ENCODE results near the gene HMMR. TPM values are rescaled to one million over a fixed set of nuclear protein-coding genes. Genes with fewer than 3 reads are reported as not detected.
A peak's percentile ranks its signal among the peaks of the same experiment; 100 is the strongest.

Gene HMMR
- total RNA-seq, 1 experiment from 2014 or later, result 57.6 TPM

DNA sequence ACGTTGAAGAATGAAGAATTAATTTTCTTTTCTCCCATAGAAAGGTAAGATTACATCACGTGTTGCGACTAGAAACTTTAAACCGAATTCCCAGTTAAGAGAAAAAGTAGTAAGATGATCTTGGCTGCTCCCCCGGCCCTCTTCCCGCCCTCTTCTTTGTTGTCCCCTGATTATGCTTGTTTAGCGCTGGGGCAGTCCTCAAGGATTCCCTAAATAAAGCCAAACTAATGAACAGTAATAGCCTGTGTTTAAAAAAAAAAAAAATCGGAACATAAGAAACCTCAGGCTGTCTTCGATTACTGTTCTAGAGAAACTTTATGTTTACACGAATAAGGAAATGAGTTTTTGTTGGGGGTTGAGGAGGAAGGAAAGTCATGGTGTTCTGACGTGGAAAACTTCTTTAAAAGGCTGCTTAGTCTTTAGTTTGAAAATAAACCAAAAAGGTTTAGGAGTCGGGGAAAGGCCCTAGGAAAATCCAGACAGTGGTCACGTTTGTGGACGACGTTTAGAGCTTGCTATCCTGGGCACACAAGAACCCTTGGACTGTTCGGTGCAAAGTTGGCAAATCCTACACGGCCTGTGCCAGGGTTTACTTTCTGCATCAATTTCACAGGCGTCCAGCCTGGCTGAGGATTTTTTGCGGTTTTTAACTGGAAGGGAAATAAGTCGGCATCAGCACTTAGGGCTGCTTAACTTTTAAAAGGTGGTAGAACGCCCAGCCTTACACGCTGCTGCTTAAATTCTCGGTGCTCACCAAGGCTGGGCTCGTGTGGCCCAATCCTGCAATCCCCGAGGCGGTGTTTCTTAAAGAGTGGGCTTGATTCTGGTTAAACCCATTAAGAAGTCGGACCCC, 43.9 kb downstream of the HMMR start:
- TF ChIP-seq, protein P1, sequence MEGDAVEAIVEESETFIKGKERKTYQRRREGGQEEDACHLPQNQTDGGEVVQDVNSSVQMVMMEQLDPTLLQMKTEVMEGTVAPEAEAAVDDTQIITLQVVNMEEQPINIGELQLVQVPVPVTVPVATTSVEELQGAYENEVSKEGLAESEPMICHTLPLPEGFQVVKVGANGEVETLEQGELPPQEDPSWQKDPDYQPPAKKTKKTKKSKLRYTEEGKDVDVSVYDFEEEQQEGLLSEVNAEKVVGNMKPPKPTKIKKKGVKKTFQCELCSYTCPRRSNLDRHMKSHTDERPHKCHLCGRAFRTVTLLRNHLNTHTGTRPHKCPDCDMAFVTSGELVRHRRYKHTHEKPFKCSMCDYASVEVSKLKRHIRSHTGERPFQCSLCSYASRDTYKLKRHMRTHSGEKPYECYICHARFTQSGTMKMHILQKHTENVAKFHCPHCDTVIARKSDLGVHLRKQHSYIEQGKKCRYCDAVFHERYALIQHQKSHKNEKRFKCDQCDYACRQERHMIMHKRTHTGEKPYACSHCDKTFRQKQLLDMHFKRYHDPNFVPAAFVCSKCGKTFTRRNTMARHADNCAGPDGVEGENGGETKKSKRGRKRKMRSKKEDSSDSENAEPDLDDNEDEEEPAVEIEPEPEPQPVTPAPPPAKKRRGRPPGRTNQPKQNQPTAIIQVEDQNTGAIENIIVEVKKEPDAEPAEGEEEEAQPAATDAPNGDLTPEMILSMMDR (conservative IDR thresholded peaks at IDR 0.05; ENCODE audit: low read depth, low read length), result no peak
- no peak for TF ChIP-seq EZH2 (IDR thresholded peaks at IDR 0.05; ENCODE audit: borderline replicate concordance, low read depth, low read length, poor library complexity, severe bottlenecking)
- Histone ChIP-seq H3K4me1 (ENCODE audit: insufficient read depth, low read length, poor library complexity, severe bottlenecking) (peaks cover under 1% of the 10 kb centered on the region), H3K9me3 (ENCODE audit: low read depth, low read length, poor library complexity, severe bottlenecking) (no peaks in the 10 kb centered on the region), H3K36me3 (ENCODE audit: insufficient read depth, low read length, poor library complexity, severe bottlenecking) (no peaks in the 10 kb centered on the region), H3K4me3 (ENCODE audit: low read depth, low read length, poor library complexity, severe bottlenecking) (peak overlapping the region; percentile 84), H3K27ac (ENCODE audit: low read depth, low read length, poor library complexity, severe bottlenecking) (peak overlapping the region; percentile 93), H3K27me3 (replicated peaks; ENCODE audit: insufficient read depth, low read depth, low read length, poor library complexity) (no peaks in the 10 kb centered on the region)
- intact Hi-C loops (cut with micrococcal nuclease; ENCODE audit: unreplicated experiment), result loop anchor here (2.0 kb wide), 1 partner anchor 44 kb away; the partner anchor contains the start of genes HMMR and NUDCD2
- POLR2A ChIA-PET (ENCODE audit: low non-redundant PET), result no interaction called here
- peak; percentile 52 for DNase-seq (ENCODE audit: low spot score)
- CTCF ChIA-PET, result no interaction called here
- BruUV-seq (replicated peaks), result no TSS peak

DNA sequence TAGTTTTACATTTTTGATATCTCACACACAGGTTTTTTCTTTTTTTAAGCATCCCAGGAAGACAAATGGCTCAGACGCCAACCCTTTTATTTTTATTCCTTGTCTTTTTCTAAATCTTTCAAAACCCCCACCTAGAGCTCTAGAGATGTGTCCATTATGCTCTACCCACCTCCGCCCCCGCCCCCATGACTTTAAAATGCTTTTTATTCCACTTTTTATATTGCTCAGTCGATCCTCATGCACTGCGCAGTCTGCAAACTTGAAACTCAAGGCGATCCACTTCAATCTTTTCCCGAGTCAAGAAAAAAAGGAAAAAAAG, 44.6 kb downstream of the HMMR start:
- ChIA-PET CTCF (no interaction called here), POLR2A (ENCODE audit: low non-redundant PET) (no interaction called here)
- Histone ChIP-seq H3K4me1 (ENCODE audit: insufficient read depth, low read length, poor library complexity, severe bottlenecking) (peaks cover 7% of the 10 kb centered on the region), H3K36me3 (ENCODE audit: insufficient read depth, low read length, poor library complexity, severe bottlenecking) (no peaks in the 10 kb centered on the region), H3K4me3 (ENCODE audit: low read depth, low read length, poor library complexity, severe bottlenecking) (peak overlapping the region; percentile 84), H3K27ac (ENCODE audit: low read depth, low read length, poor library complexity, severe bottlenecking) (peak overlapping the region; percentile 93), H3K9me3 (ENCODE audit: low read depth, low read length, poor library complexity, severe bottlenecking) (no peaks in the 10 kb centered on the region), H3K27me3 (replicated peaks; ENCODE audit: insufficient read depth, low read depth, low read length, poor library complexity) (no peaks in the 10 kb centered on the region)
- no peak for DNase-seq (ENCODE audit: low spot score)
- TSS peak; percentile 95 for BruUV-seq (replicated peaks)
- intact Hi-C loops (cut with micrococcal nuclease; ENCODE audit: unreplicated experiment), result loop anchor here (2.0 kb wide), 1 partner anchor 44 kb away; the partner anchor contains the start of genes HMMR and NUDCD2
- TF ChIP-seq EZH2 (IDR thresholded peaks at IDR 0.05; ENCODE audit: borderline replicate concordance, low read depth, low read length, poor library complexity, severe bottlenecking), result no peak
- TF ChIP-seq, protein P1 (conservative IDR thresholded peaks at IDR 0.05; ENCODE audit: low read depth, low read length), result no peak

DNA sequence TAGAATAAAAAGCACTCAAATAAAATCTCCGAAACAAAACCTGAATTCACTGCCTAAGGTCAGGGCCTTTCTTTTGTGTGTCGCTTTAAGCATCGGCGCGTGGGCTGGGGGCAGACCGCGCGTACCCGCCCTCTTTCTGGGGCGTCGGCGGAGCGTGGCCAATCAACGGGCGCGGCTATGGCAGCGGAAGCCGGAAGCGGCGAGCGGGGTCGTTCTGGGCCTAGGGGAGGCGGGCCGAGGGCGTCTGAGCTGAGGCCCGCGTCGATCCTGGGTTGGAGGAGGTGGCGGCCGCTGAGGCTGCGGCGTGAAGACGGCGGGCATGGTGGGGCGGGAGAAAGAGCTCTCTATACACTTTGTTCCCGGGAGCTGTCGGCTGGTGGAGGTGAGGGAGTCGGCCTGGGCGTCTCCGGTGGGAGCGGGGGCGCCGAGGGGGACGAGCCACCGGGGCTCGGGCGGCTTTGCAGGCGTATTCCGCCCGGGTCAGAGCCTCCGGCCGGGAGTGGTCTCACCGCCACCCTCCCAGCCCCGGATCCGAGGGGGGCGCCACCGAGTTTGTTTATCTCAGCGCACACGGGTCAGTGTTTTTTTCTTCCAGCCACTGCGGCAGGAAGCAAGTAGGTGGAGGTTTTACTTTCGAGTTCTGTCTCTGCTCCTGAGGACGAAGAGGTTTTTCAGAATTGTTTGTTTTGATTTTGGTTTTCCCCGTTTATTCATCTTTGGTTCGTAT, 45.1 kb downstream of the HMMR start, which contains the start of gene MAT2B:
Gene MAT2B, plus strand, starts transcription at position 252 of the 727 bp plus-strand sequence. Its CDS starts 68 bp downstream, at position 320.
- peak within 1 kb of the TSS; percentile 84 for H3K4me3 ChIP-seq (ENCODE audit: low read depth, low read length, poor library complexity, severe bottlenecking)
- no peaks in the 10 kb centered on the region for H3K9me3 ChIP-seq (ENCODE audit: low read depth, low read length, poor library complexity, severe bottlenecking)
- H3K27ac ChIP-seq (ENCODE audit: low read depth, low read length, poor library complexity, severe bottlenecking), result peak within 1 kb of the TSS; percentile 93
- ChIA-PET POLR2A (ENCODE audit: low non-redundant PET) (no interaction called here), CTCF (no interaction called here)
- peak; percentile 95 for DNase-seq (ENCODE audit: low spot score)
- no peaks in the 10 kb centered on the region for H3K27me3 ChIP-seq (replicated peaks; ENCODE audit: insufficient read depth, low read depth, low read length, poor library complexity)
- TF ChIP-seq, protein P1 (conservative IDR thresholded peaks at IDR 0.05; ENCODE audit: low read depth, low read length), result peak; percentile 57
- no peak for TF ChIP-seq EZH2 (IDR thresholded peaks at IDR 0.05; ENCODE audit: borderline replicate concordance, low read depth, low read length, poor library complexity, severe bottlenecking)
- no TSS peak for BruUV-seq (replicated peaks)
- intact Hi-C loops (cut with micrococcal nuclease; ENCODE audit: unreplicated experiment), result loop anchor here (2.0 kb wide), 1 partner anchor 45 kb away; the partner anchor contains the start of genes HMMR and NUDCD2
- H3K36me3 ChIP-seq (ENCODE audit: insufficient read depth, low read length, poor library complexity, severe bottlenecking), result no peaks in the 10 kb centered on the region
- H3K4me1 ChIP-seq (ENCODE audit: insufficient read depth, low read length, poor library complexity, severe bottlenecking), result peaks cover 8% of the 10 kb centered on the region
